ENCODE data around the gene MMP25. TPM values are rescaled to one million over a fixed set of nuclear protein-coding genes. Genes with fewer than 3 reads are reported as not detected.
A peak's percentile ranks its signal among the peaks of the same experiment; 100 is the strongest.

Gene MMP25
- total RNA-seq, 1 donor from 2014 or later = 0.16 TPM

DNA sequence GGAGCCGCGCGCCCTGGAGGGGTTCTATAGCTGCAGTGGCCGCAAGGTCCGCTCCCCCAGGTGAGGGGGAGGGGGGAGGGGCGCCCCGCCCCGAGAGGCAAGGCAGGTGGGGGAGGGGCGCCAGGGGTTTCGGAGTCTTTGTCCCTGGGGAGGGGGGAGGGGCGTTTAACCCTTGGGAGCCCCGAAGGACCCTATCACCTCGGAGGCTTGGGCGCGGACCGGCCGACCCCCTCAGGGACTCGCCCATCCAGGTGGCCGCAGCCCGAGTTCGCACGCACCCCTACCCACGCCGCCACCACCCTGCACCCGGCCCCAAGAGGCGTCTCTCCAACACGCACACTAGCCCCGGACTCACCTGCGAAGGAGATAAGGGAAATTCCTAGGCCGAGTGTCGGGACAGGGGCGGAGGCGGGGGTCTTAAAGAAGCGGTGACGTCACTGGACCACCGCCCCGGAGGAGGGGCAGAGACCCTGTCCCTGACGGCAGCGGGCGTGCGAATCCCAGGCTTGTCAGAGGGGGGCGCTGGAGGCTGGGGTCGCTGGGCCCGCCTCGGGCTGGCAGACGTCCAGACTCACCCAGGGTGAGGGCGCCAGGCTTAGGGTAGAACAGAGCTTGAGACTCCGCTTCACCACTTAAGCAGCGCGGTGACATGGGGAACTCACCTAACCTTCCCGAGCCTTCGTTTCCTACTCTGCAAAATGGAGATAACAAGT lies 28.4 kb upstream of the MMP25 start, which contains the start of gene CLDN6:
Gene CLDN6, minus strand, starts transcription at position 390 of the 713 bp plus-strand sequence. CDS start 2,162 bp downstream, outside the sequence.
- H3K36me3 Mint-ChIP-seq = peaks cover 4% of the 10 kb centered on the region
- TF ChIP-seq CTCF (IDR thresholded peaks at IDR 0.05; ENCODE audit: unreplicated experiment) = peak; percentile 72
- H3K9me3 Mint-ChIP-seq = no peaks in the 10 kb centered on the region
- H3K27me3 Mint-ChIP-seq (ENCODE audit: low read depth) = peaks cover 40% of the 10 kb centered on the region
- peak; percentile 88 to 95 for DNase-seq (ENCODE audit: low spot score in 2 of 2, unreplicated experiment in 2 of 2)
- H3K4me3 Mint-ChIP-seq = peak within 1 kb of the TSS; percentile 89
- peak within 1 kb of the TSS; percentile 96 for H3K27ac Mint-ChIP-seq
- H3K4me1 Mint-ChIP-seq = peaks cover 64% of the 10 kb centered on the region

GRCh38 chr16:3019594-3020246 lies 26.6 kb upstream of the MMP25 start:
- no peak for TF ChIP-seq CTCF (IDR thresholded peaks at IDR 0.05; ENCODE audit: unreplicated experiment)
- Mint-ChIP-seq H3K36me3 (peaks cover 6% of the 10 kb centered on the region), H3K4me1 (peaks cover 59% of the 10 kb centered on the region), H3K27me3 (ENCODE audit: low read depth) (peaks cover 25% of the 10 kb centered on the region), H3K9me3 (no peaks in the 10 kb centered on the region), H3K4me3 (peak overlapping the region; percentile 84), H3K27ac (peak overlapping the region; percentile 97)
- DNase-seq (ENCODE audit: low spot score in 2 of 2, unreplicated experiment in 2 of 2) = no peak

DNA sequence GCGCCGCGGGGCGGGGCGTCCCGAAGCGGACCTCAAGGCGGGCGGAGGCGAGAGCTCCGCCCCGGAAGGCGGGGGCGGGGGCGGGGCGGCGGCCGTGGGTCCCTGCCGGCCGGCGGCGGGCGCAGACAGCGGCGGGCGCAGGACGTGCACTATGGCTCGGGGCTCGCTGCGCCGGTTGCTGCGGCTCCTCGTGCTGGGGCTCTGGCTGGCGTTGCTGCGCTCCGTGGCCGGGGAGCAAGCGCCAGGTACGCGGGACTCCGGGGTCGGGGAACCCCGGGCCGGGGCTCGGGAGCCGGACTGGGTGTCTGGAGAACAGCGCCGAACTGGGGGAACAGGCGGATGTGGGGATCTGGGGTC lies 26.1 kb upstream of the MMP25 start, which contains the start of gene TNFRSF12A:
Gene TNFRSF12A, plus strand, starts transcription at position 122 of the 357 bp plus-strand sequence. Its CDS starts 30 bp downstream, at position 152.
- DNase-seq (ENCODE audit: low spot score in 2 of 2, unreplicated experiment in 2 of 2) = peak; percentile 61 to 75
- no peak for TF ChIP-seq CTCF (IDR thresholded peaks at IDR 0.05; ENCODE audit: unreplicated experiment)
- Mint-ChIP-seq H3K27ac (peak within 1 kb of the TSS; percentile 99), H3K4me1 (peaks cover 54% of the 10 kb centered on the region), H3K9me3 (no peaks in the 10 kb centered on the region), H3K27me3 (ENCODE audit: low read depth) (peaks cover 20% of the 10 kb centered on the region), H3K4me3 (peak within 1 kb of the TSS; percentile 84), H3K36me3 (peaks cover 4% of the 10 kb centered on the region)

DNA sequence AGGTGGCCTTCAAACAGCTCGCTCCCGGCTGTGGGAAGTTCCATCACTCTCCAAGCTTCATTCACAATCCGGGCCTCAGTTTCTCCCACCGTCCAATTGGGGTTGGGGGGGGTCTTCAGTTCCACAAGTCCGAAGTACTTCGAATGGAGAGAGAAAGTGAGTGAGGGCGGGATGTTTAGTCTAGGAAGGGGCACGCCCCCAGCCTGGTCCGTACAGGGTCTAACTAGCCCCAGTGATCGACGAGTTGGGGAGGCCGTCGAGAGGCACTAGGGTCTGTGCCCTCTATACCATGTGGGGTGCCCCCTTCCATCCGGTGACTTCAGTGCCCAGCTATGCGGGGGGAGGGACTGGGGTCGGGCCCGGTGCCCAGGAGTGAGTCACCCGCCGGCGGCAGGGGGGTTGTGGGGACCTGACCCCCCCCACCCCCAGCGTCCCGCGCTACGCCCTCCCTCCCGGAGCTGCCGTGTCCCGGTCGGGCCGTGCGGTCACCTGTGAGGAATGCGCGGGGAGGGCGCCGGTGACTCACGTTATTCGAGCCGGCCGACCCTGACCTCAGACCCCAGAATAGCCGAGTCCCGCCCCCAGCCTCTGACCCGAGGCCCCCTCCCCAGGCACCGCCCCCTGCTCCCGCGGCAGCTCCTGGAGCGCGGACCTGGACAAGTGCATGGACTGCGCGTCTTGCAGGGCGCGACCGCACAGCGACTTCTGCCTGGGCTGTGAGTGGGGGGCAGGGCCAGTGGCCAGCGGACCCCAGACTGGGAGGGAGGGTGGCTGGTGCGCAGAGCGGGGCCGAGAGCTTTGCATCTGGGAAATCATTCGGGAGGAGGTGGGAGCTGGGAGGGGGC lies 25.5 kb upstream of the MMP25 start:
- no peak for TF ChIP-seq CTCF (IDR thresholded peaks at IDR 0.05; ENCODE audit: unreplicated experiment)
- Mint-ChIP-seq H3K4me1 (peaks cover 51% of the 10 kb centered on the region), H3K36me3 (peaks cover 4% of the 10 kb centered on the region), H3K27ac (peak overlapping the region; percentile 99), H3K9me3 (no peaks in the 10 kb centered on the region), H3K4me3 (peak overlapping the region; percentile 84), H3K27me3 (ENCODE audit: low read depth) (peaks cover 20% of the 10 kb centered on the region)
- peak in 1 of 2 experiments; percentile 67 for DNase-seq (ENCODE audit: low spot score in 2 of 2, unreplicated experiment in 2 of 2)

GRCh38 chr16:3021449-3022207 lies 24.7 kb upstream of the MMP25 start:
- H3K36me3 Mint-ChIP-seq = peaks cover 6% of the 10 kb centered on the region
- no peaks in the 10 kb centered on the region for H3K9me3 Mint-ChIP-seq
- peak overlapping the region; percentile 84 for H3K4me3 Mint-ChIP-seq
- peaks cover 46% of the 10 kb centered on the region for H3K4me1 Mint-ChIP-seq
- peak in 1 of 2 experiments; percentile 76 for DNase-seq (ENCODE audit: low spot score in 2 of 2, unreplicated experiment in 2 of 2)
- peak overlapping the region; percentile 99 for H3K27ac Mint-ChIP-seq
- no peak for TF ChIP-seq CTCF (IDR thresholded peaks at IDR 0.05; ENCODE audit: unreplicated experiment)
- peaks cover 18% of the 10 kb centered on the region for H3K27me3 Mint-ChIP-seq (ENCODE audit: low read depth)
